A673 (cell line): ENCODE measurements around the gene STAG1.
"Not testable (repeated sequence)": the region's sequence is repeated elsewhere in the genome, so short reads cannot be mapped to it uniquely, and the experiment has no call there.

Experiments used
- EZH2 ChIP-seq: fragments of 200-600 bp; sonication (generic); IDR thresholded peaks from 2 replicates; pipeline ENCODE4 v1.6.1; 2017; ENCODE audit warnings: borderline replicate concordance, low read depth, mild to moderate bottlenecking, mixed read lengths, antibody characterized with exemption, low read length; ENCODE audit not compliant: poor library complexity, severe bottlenecking
- TF ChIP-seq, protein P1 (sequence below): fragments of 300-800, 200-600 bp; sonication (generic); conservative IDR thresholded peaks from 2 replicates; pipeline ENCODE4 v1.5.1; 2017; ENCODE audit warnings: low read depth, mild to moderate bottlenecking, antibody characterized with exemption, low read length, moderate library complexity, mixed read lengths

DNA sequence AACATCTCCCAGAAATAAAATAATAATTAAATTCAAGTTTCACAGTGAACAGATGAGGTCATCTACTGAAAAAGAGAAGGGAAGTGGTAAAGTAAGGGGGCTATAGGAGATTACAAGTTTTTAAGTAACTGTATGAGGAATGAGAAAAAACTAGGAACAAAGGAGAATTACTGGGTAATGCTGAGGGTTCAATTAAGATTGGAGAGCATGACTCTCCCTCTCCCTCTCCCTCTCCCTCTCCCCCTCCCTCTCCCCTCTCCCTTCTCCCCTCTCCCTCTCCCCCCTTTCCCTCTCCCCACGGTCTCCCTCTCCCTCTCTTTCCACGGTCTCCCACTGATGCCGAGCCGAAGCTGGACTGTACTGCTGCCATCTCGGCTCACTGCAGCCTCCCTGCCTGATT is 29.8 kb downstream of the STAG1 start:
- TF ChIP-seq EZH2, result not testable (repeated sequence)
- TF ChIP-seq, protein P1, sequence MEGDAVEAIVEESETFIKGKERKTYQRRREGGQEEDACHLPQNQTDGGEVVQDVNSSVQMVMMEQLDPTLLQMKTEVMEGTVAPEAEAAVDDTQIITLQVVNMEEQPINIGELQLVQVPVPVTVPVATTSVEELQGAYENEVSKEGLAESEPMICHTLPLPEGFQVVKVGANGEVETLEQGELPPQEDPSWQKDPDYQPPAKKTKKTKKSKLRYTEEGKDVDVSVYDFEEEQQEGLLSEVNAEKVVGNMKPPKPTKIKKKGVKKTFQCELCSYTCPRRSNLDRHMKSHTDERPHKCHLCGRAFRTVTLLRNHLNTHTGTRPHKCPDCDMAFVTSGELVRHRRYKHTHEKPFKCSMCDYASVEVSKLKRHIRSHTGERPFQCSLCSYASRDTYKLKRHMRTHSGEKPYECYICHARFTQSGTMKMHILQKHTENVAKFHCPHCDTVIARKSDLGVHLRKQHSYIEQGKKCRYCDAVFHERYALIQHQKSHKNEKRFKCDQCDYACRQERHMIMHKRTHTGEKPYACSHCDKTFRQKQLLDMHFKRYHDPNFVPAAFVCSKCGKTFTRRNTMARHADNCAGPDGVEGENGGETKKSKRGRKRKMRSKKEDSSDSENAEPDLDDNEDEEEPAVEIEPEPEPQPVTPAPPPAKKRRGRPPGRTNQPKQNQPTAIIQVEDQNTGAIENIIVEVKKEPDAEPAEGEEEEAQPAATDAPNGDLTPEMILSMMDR, result not testable (repeated sequence)
